Measurements from ENCODE around the gene RBPMS2.

The RBPMS2 gene

DNA sequence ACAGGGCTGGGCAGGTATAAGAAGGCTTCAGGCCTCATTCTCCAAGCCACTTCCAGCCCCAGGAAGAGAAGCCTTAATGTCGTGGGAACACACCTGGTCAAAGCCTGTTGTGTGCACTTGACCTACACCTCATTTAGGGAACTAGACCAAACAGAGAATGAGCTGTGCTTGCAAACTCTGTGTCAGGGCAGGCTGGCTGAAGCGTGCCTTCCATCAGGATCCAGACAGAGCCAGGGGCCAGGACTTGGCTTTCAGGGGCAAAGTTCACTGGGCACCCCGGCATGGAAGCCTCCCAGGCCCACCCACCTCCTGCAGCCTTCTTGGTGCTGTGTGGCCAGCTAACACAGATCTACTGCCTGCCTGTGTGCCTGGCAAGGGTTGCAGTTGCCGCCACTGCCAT is 11.5 kb downstream of the RBPMS2 start:
- no peaks in the 10 kb centered on the region for H3K4me1 ChIP-seq (ENCODE audit: control insufficient read depth in 1 of 2, insufficient read depth in 1 of 2, low read depth in 1 of 2, low read length in 1 of 2)
- peaks cover 4% of the 10 kb centered on the region for H3K27me3 ChIP-seq
- H3K27ac ChIP-seq = no peak overlapping the region
- no peak for TF ChIP-seq CTCF (IDR thresholded peaks at IDR 0.05)
- no peaks in the 10 kb centered on the region for H3K9me3 ChIP-seq
- no peaks in the 10 kb centered on the region for H3K36me3 ChIP-seq
- H3K4me3 ChIP-seq (ENCODE audit: low read depth in 1 of 2, low read length in 1 of 2) = no peak overlapping the region

GRCh38 chr15:64763462-64763861 is 11.9 kb downstream of the RBPMS2 start:
- H3K4me3 ChIP-seq (ENCODE audit: low read depth in 1 of 2, low read length in 1 of 2) = no peak overlapping the region

DNA sequence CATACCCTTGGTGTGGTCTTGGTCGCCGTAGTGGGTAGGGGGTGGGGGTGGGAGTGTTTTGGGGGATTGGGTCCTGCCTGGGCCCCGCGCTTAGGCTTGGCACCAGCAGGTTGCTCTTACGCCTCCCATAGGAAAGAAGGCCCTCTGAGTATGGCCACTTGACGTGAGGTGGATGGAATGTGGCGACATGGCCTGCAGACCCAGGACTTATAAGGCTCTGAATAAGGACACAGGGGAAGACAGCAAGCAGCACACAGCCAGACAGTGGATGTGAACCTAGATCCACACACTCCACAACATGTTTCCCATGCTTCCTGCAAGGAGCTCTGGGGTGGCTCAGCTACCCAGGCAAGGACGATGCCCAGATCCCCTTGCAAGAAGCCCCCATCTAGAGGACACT is 12.4 kb downstream of the RBPMS2 start:
- TF ChIP-seq CTCF (IDR thresholded peaks at IDR 0.05) = no peak
- no peak overlapping the region for H3K27ac ChIP-seq

More at GRCh38 chr15:64763462-64763861, 11.9 kb downstream of the RBPMS2 start:
- Histone ChIP-seq H3K36me3 (no peaks in the 10 kb centered on the region), H3K27me3 (peaks cover 4% of the 10 kb centered on the region), H3K27ac (no peak overlapping the region), H3K4me1 (ENCODE audit: control insufficient read depth in 1 of 2, insufficient read depth in 1 of 2, low read depth in 1 of 2, low read length in 1 of 2) (no peaks in the 10 kb centered on the region), H3K9me3 (no peaks in the 10 kb centered on the region)
- no peak for TF ChIP-seq CTCF (IDR thresholded peaks at IDR 0.05)

GRCh38 chr15:64762546-64762945 is 12.8 kb downstream of the RBPMS2 start:
- no peaks in the 10 kb centered on the region for H3K9me3 ChIP-seq
- H3K4me3 ChIP-seq (ENCODE audit: low read depth in 1 of 2, low read length in 1 of 2) = no peak overlapping the region
- H3K4me1 ChIP-seq (ENCODE audit: control insufficient read depth in 1 of 2, insufficient read depth in 1 of 2, low read depth in 1 of 2, low read length in 1 of 2) = no peaks in the 10 kb centered on the region
- no peaks in the 10 kb centered on the region for H3K36me3 ChIP-seq
- peaks cover 5% of the 10 kb centered on the region for H3K27me3 ChIP-seq
- no peak for TF ChIP-seq CTCF (IDR thresholded peaks at IDR 0.05)
- no peak overlapping the region for H3K27ac ChIP-seq

More for the DNA sequence above, 12.4 kb downstream of the RBPMS2 start:
- Histone ChIP-seq H3K4me1 (ENCODE audit: control insufficient read depth in 1 of 2, insufficient read depth in 1 of 2, low read depth in 1 of 2, low read length in 1 of 2) (no peaks in the 10 kb centered on the region), H3K36me3 (no peaks in the 10 kb centered on the region), H3K9me3 (no peaks in the 10 kb centered on the region), H3K27me3 (peaks cover 4% of the 10 kb centered on the region), H3K4me3 (ENCODE audit: low read depth in 1 of 2, low read length in 1 of 2) (no peak overlapping the region)

GRCh38 chr15:64761156-64761555 is 14.2 kb downstream of the RBPMS2 start:
- Histone ChIP-seq H3K27ac (no peak overlapping the region), H3K4me1 (ENCODE audit: control insufficient read depth in 1 of 2, insufficient read depth in 1 of 2, low read depth in 1 of 2, low read length in 1 of 2) (no peaks in the 10 kb centered on the region), H3K36me3 (no peaks in the 10 kb centered on the region), H3K27me3 (peaks cover 6% of the 10 kb centered on the region), H3K4me3 (ENCODE audit: low read depth in 1 of 2, low read length in 1 of 2) (no peak overlapping the region), H3K9me3 (no peaks in the 10 kb centered on the region)
- no peak for TF ChIP-seq CTCF (IDR thresholded peaks at IDR 0.05)

DNA sequence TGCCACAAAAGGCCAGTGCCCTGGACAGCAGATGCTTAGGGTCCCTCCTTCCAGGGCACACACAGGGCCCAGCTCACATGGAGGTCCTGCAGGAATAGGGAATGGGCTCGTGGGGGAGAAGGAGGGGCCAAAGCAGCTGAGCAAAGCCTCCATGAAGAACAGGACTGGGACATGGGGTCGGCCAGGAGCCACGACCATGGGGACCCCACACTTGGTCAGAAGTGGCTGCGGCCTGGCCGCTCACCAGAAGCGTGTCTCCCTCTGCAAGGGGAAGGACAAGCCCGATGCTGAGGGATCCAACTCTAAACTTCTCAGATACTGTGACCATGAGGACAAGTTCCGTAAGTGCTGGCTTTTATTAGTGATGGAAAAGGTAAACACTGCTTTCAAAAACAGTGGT is 15.3 kb downstream of the RBPMS2 start:
- Histone ChIP-seq H3K9me3 (no peaks in the 10 kb centered on the region), H3K4me1 (ENCODE audit: control insufficient read depth in 1 of 2, insufficient read depth in 1 of 2, low read depth in 1 of 2, low read length in 1 of 2) (no peaks in the 10 kb centered on the region), H3K27me3 (peaks cover 6% of the 10 kb centered on the region), H3K36me3 (no peaks in the 10 kb centered on the region), H3K4me3 (ENCODE audit: low read depth in 1 of 2, low read length in 1 of 2) (no peak overlapping the region), H3K27ac (no peak overlapping the region)
- no peak for TF ChIP-seq CTCF (IDR thresholded peaks at IDR 0.05)
